Neutrophil (primary cell): ENCODE measurements around the gene USP36.

Experiments used
- H3K27ac ChIP-seq: fragments of 200-600 bp; sonication (generic); 2 replicates; pipeline ENCODE4 v1.5.1; 2016; ENCODE audit warnings: mild to moderate bottlenecking, moderate library complexity
- H3K27me3 ChIP-seq: fragments of 200-600 bp; sonication (generic); 2 replicates; pipeline ENCODE4 v1.6.0; 2016; ENCODE audit warnings: mild to moderate bottlenecking
- H3K36me3 ChIP-seq: fragments of 200-600 bp; sonication (generic); 2 replicates; pipeline ENCODE4 v1.5.1; 2017
- H3K4me1 ChIP-seq, 2 experiments: fragments of 200-600 bp in 1 of 2; sonication (generic) in 1 of 2; 1 replicate in 1 of 2; 2 replicates in 1 of 2; pipeline versions ENCODE4 v1.5.1 to v1.6.1; 2013 to 2016; ENCODE audit warnings: low read depth in 1 of 2, low read length in 1 of 2, mild to moderate bottlenecking in 1 of 2, moderate library complexity in 1 of 2; ENCODE audit not compliant: control insufficient read depth in 1 of 2, insufficient read depth in 1 of 2
- H3K4me3 ChIP-seq, 2 experiments: fragments of 200-600 bp in 1 of 2; sonication (generic) in 1 of 2; 1 replicate in 1 of 2; 2 replicates in 1 of 2; pipeline ENCODE4 v1.5.1; 2013 to 2016; ENCODE audit warnings: low read depth in 1 of 2, low read length in 1 of 2, mild to moderate bottlenecking in 1 of 2, moderate library complexity in 1 of 2
- H3K9me3 ChIP-seq: fragments of 200-600 bp; sonication (generic); 2 replicates; pipeline ENCODE4 v1.5.1; 2016
- TF ChIP-seq, protein P1 (sequence below): fragments of 200-600 bp; sonication (generic); IDR thresholded peaks from 2 replicates; pipeline ENCODE4 v1.5.1; 2016; ENCODE audit warnings: antibody characterized with exemption

USP36 gene

DNA sequence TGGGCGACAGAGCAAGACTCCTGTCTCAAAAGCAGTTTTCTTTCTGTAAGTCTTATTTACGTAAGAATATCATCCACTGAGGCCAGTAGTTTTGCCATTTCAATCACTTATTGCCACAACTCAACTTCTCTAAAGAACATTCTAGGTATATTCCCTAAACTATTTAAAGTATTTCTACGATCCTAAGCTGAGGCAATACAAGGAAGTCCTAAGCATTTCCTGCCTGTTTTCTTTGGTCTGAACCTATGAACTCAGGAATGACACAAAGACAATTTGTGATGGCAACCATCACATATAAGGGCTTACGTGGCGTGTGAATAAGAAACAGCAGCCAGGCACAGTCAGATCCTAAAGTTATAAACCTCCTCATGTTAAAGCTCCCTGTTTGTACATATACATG is 14.2 kb downstream of the USP36 start:
- no peaks in the 10 kb centered on the region for H3K9me3 ChIP-seq
- peaks cover 35 to 42% of the 10 kb centered on the region in 2 experiments for H3K4me1 ChIP-seq
- TF ChIP-seq, protein P1, sequence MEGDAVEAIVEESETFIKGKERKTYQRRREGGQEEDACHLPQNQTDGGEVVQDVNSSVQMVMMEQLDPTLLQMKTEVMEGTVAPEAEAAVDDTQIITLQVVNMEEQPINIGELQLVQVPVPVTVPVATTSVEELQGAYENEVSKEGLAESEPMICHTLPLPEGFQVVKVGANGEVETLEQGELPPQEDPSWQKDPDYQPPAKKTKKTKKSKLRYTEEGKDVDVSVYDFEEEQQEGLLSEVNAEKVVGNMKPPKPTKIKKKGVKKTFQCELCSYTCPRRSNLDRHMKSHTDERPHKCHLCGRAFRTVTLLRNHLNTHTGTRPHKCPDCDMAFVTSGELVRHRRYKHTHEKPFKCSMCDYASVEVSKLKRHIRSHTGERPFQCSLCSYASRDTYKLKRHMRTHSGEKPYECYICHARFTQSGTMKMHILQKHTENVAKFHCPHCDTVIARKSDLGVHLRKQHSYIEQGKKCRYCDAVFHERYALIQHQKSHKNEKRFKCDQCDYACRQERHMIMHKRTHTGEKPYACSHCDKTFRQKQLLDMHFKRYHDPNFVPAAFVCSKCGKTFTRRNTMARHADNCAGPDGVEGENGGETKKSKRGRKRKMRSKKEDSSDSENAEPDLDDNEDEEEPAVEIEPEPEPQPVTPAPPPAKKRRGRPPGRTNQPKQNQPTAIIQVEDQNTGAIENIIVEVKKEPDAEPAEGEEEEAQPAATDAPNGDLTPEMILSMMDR, result no peak
- no peaks in the 10 kb centered on the region for H3K36me3 ChIP-seq
- no peaks in the 10 kb centered on the region for H3K27me3 ChIP-seq
- peak overlapping the region; percentile 73 for H3K27ac ChIP-seq
- peak overlapping the region in 1 of 2 experiments; percentile 18 for H3K4me3 ChIP-seq

DNA sequence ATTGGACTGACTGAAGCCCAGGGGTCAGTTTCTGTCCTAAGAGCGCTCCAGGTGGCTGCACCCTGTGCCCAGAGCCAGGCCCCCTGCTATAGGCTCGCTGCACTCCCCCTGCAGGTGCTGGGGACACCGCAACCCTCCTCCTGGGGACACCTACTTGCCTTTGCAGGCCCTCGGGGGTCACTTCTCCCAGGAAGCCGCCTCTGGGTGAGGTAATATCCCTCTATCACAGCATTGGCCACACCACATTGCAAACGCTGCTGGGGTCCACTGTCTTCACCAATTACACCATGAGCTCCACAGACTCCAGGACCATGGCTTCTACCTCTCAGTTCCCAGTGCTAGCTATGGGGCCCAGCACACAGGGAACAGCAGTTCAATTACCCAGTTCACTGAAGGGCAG is 14.9 kb downstream of the USP36 start:
- TF ChIP-seq, protein P1, result no peak
- Histone ChIP-seq H3K27ac (peak overlapping the region; percentile 73), H3K4me3 (no peak overlapping the region), H3K9me3 (no peaks in the 10 kb centered on the region), H3K27me3 (no peaks in the 10 kb centered on the region), H3K4me1 (peaks cover 35 to 42% of the 10 kb centered on the region in 2 experiments), H3K36me3 (no peaks in the 10 kb centered on the region)

DNA sequence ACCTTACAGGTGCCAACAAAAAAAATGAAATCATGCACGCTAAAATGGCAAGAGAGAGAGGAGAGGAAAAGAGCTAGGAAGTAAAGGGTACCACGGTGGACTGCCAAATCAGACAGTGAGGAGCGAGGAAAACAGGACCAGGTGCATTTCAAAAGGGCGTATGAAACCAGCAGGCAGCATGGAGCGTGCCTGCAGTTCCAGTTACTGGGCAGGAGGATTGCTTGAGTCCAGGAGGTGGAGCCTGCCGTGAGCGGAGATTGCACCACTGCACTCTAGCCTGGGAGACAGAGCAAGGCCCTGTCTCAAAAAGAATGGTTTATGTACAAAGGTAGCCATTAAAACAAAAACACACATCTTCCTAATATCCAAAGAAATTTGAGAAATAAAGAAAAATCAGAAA is 16.4 kb downstream of the USP36 start:
- Histone ChIP-seq H3K4me3 (no peak overlapping the region), H3K27me3 (no peaks in the 10 kb centered on the region), H3K4me1 (peaks cover 36 to 45% of the 10 kb centered on the region in 2 experiments), H3K36me3 (no peaks in the 10 kb centered on the region), H3K9me3 (no peaks in the 10 kb centered on the region), H3K27ac (no peak overlapping the region)
- TF ChIP-seq, protein P1, result no peak

DNA sequence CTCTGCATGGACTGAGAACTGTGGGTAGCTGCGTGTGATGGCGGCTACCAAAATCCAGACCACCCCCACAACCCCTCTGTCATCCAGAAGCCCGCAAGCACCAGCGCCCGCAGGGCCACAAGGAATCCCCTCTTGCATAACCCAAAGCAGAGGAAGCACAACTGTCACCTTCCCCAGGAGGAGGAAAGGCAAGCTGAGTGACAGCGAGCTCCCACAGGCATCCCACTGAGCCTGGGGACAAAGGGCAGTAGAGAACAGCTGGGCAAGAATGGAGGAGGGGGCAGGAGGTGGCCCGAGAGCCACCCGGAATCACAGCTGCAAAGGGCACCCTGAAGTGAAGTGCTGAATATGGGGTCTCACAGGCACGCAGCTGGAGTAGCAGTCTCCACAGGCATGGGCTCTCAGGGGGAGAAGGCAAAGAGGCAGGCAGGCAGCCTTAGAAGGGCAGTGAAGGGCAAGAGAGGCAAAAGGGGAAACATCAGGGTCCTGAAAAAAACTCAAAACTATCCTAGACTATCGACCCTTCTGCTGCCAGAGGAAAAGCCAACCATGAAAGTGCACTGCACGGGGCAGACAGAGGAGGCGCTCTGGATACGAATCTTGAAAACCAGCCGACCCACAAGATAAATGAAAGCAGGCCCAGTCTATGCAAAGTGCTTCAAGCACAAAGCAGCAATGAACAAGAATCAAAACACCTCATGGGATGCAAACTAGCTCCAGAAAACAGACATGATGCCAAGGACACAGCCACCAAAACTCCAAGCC is 17.1 kb downstream of the USP36 start:
- Histone ChIP-seq H3K27me3 (no peaks in the 10 kb centered on the region), H3K9me3 (no peaks in the 10 kb centered on the region), H3K4me1 (peaks cover 41 to 48% of the 10 kb centered on the region in 2 experiments), H3K36me3 (peaks cover 1% of the 10 kb centered on the region), H3K4me3 (no peak overlapping the region), H3K27ac (no peak overlapping the region)
- TF ChIP-seq, protein P1, result no peak

DNA sequence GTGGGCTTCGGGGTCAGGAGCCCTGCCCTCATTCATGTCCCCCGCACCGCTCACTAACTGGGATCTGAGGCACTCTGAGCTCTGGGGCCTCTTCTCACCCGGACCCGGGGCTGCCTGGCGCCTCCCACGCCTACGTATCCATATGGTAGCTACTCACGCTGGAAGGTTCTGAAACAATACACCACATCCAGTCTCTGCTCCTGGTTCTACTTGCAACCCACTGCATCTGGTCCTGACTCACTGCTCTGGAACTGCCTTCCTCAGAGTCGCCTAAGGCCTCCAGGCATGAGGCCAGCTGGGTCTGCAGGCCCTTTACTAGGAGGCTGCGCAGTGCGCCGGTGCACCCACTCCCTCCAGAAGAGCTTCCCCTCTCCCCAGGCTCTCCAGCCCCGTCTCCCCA is 18.1 kb downstream of the USP36 start:
- H3K4me3 ChIP-seq, result no peak overlapping the region
- peaks cover 34 to 42% of the 10 kb centered on the region in 2 experiments for H3K4me1 ChIP-seq
- no peaks in the 10 kb centered on the region for H3K9me3 ChIP-seq
- no peaks in the 10 kb centered on the region for H3K27me3 ChIP-seq
- TF ChIP-seq, protein P1, result no peak
- H3K27ac ChIP-seq, result no peak overlapping the region
- peaks cover 10% of the 10 kb centered on the region for H3K36me3 ChIP-seq
